Adipocyte (in vitro differentiated cells): Measurements from ENCODE around the gene SLCO2A1.
A peak's percentile ranks its signal among the peaks of the same experiment; 100 is the strongest.

Experiments
- DNase-seq: peaks from one replicate; pipeline ENCODE4 v3.0.0-alpha.2; 2015; ENCODE audit warnings: low read depth
- H3K27me3 ChIP-seq: replicated peaks from 2 replicates; pipeline ENCODE4 v1.7.0; 2013; ENCODE audit warnings: mild to moderate bottlenecking, low read length, moderate library complexity; ENCODE audit not compliant: control insufficient read depth, insufficient read depth
- H3K36me3 ChIP-seq: 2 replicates; pipeline ENCODE4 v1.7.0; 2013; ENCODE audit warnings: low read length, mild to moderate bottlenecking, moderate library complexity; ENCODE audit not compliant: control insufficient read depth, insufficient read depth, severe bottlenecking
- H3K4me1 ChIP-seq: 2 replicates; pipeline ENCODE4 v1.7.0; 2013; ENCODE audit warnings: mild to moderate bottlenecking, low read length, moderate library complexity; ENCODE audit not compliant: control insufficient read depth, insufficient read depth
- H3K4me3 ChIP-seq: 2 replicates; pipeline ENCODE4 v1.7.0; 2013; ENCODE audit warnings: mild to moderate bottlenecking, low read length, moderate library complexity
- H3K9ac ChIP-seq: 2 replicates; pipeline ENCODE4 v1.7.0; 2013; ENCODE audit warnings: mild to moderate bottlenecking, low read length, moderate library complexity
- H3K9me3 ChIP-seq: 2 replicates; pipeline ENCODE4 v1.7.0; 2013; ENCODE audit warnings: mild to moderate bottlenecking, low read length, moderate library complexity; ENCODE audit not compliant: control insufficient read depth

Gene SLCO2A1

DNA sequence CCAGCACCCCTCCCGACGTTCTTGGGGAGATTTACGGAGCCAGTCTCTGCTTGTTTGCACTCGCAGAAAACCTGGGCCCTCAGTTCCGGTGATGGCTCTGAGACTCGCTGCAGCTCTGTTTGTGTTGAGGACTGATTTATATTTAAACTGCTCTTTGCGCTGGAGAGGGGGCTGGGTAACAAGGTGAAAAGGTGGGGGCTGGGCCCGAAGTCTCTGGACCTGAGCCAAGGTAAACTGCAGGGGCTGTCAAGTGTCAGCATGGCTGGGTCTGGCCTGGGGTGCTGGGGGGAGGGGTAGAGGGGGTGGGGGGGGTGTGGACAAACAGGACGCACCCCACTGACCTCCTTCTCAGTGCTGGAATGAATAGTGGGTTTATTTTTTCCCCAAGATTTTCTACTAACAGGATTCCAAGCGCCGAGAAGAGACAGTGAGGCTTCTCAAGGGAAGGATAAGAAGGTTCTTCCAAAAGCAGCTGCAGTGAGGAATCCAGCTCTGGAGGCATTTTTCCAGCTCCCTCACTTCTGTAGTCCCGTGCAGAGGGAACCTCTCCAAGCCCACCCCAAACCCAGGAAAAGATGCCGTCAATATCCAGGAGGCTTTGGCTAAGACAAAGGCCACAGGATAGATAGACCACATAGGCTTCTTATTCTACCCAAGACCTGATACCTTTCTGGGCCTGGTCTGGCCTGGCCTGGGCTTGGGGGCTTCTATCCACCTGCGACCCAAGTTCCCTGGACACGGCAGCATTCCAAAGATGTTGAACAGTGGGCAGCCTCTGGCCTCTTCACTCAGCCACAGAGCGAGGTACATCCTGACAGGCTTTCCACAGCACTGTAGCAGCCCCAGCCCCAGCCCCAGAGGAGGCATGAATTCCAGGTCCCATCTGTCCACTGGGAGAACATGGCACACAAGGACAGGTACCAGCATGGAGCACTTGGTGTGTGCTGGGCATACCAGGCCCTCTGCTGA, 938 bp upstream of the SLCO2A1 start:
- no peak for DNase-seq
- Histone ChIP-seq H3K9me3 (no peaks in the 10 kb centered on the region), H3K9ac (no peak overlapping the region), H3K4me1 (no peaks in the 10 kb centered on the region), H3K36me3 (no peaks in the 10 kb centered on the region), H3K27me3 (peaks cover 7% of the 10 kb centered on the region), H3K4me3 (peak overlapping the region; percentile 27)

DNA sequence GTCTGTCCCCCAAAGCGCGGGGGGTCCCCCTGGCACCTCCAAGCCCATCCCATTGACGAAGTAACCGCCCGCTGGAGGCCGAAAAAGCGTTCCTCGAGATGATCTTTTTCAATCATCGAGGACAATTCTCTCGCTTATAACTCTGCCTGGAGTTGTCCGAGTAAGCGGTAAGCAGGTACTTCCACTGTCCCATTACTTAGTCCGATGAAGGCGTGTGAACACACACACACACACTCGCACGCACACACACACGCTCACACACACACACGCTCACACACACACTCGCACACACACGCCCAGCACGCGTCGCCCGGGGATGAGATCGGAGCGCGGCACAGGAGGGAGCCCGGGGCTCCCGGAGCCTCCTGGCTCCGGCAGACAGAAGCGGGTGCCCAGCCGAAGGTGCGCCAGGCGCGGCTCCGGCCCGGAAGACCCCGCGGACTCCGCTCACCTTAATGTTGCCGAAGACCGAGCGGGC, 430 bp downstream of the SLCO2A1 start:
- H3K4me3 ChIP-seq: peak overlapping the region; percentile 83
- peaks cover 7% of the 10 kb centered on the region for H3K27me3 ChIP-seq
- H3K9me3 ChIP-seq: no peaks in the 10 kb centered on the region
- H3K4me1 ChIP-seq: no peaks in the 10 kb centered on the region
- H3K9ac ChIP-seq: peak overlapping the region; percentile 77
- peak; percentile 43 for DNase-seq
- no peaks in the 10 kb centered on the region for H3K36me3 ChIP-seq

DNA sequence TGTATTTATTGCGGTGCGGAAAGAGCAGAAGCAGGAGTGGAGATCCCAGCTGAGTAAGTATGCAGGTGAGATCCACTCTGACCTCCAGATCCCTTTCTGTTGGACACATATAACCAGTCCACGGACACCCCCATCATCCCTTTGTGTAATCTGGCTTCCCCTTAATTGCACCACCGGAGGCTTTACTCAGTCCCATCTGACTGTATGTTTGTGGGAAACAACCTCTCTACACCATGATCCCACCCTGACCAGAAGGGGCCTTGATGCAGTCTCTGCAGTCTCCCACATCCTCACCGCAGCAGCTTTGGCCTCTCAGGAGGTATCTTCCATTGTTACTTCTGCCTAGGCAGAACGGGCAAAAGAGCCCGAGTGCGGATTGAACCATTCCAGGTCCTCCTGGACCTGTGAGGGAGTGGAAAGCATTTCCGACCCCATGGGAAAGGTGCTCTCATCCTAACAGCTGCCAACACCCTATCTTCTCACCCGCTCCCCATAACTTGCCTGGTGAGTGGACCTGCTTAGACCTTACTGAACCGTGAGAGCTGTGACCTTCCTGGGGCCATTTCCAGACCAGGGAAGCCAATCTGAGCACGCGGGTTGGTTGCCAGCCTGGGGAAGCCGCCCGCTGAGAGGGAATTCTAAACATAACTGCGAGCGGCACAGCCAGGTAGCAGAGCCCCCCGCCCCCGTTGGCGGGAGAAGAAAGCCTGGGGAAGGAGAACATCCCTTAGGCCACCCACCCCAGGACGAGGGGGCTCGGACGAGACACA, 1.1 kb downstream of the SLCO2A1 start:
- no peak for DNase-seq
- H3K9ac ChIP-seq: peak overlapping the region; percentile 77
- H3K9me3 ChIP-seq: no peaks in the 10 kb centered on the region
- H3K36me3 ChIP-seq: no peaks in the 10 kb centered on the region
- H3K4me1 ChIP-seq: no peaks in the 10 kb centered on the region
- H3K27me3 ChIP-seq: peaks cover 7% of the 10 kb centered on the region
- peak overlapping the region; percentile 83 for H3K4me3 ChIP-seq

DNA sequence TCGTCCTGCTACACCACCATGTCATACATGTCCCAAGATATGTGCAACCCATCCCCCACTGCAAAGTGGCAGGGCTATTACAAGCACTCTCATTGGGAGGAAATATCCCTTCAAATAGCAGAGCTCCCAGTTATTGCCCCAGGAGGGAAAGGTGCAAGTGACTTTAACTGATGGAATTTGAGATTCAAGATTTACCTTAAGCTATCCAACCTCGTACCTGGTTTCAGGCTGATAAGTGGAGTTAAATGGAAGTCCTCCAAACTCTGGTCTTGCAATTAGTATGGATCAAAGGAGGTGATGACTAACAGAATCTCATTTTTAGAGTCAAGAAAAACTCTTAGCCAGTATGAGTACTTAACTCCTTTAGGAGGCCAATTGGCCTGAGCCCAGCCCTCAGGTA, 2.1 kb downstream of the SLCO2A1 start:
- no peak for DNase-seq
- peaks cover 7% of the 10 kb centered on the region for H3K27me3 ChIP-seq
- no peaks in the 10 kb centered on the region for H3K36me3 ChIP-seq
- H3K4me3 ChIP-seq: no peak overlapping the region
- no peaks in the 10 kb centered on the region for H3K9me3 ChIP-seq
- no peak overlapping the region for H3K9ac ChIP-seq
- no peaks in the 10 kb centered on the region for H3K4me1 ChIP-seq

DNA sequence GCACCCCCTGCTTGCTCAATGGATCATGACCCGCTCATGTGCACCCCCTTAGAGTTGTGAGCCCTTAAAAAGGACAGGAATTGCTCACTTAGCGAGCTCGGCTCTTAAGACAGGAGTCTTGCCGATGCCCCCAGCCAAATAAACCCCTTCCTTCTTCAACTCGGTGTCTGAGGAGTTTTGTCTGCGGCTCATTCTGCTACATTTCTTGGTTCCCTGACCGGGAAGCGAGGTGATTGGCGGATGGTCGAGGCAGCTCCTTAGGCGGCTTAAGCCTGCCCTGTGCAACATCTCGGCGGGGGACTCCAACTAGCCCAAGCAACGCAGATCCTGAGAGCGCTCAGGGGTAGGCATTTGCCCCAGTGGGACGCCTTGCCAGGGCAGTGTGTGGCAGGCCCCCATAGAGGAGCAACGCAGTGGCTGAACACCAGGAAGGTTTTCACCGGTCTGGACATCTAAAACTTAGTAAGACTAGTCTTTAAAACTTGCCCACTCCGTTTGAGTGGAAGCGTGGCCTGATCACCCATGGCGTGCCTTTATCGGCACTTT, 9.5 kb downstream of the SLCO2A1 start:
- no peaks in the 10 kb centered on the region for H3K36me3 ChIP-seq
- no peaks in the 10 kb centered on the region for H3K4me1 ChIP-seq
- H3K9me3 ChIP-seq: no peaks in the 10 kb centered on the region
- no peak for DNase-seq
- no peak overlapping the region for H3K4me3 ChIP-seq
- no peaks in the 10 kb centered on the region for H3K27me3 ChIP-seq
- no peak overlapping the region for H3K9ac ChIP-seq

DNA sequence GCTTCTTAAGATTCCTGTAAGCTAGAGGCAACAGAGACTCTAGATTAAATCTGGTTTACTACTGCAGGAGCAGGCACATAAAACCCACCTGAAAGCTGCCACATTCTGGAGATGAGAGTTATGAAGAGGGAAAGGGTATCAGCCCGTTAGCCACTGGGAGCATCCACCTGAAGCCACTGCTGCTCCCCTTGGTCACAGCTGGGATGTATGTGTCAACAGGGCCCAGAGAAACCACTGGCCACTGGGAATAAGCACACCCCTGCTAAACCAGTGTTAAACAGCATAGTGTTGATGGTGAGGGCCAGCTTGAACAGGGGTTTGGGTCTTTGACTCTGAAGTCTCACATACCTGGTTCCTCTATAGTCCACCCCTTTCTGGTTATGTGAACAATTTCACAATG, 10.9 kb downstream of the SLCO2A1 start:
- Histone ChIP-seq H3K4me3 (no peak overlapping the region), H3K27me3 (no peaks in the 10 kb centered on the region), H3K4me1 (no peaks in the 10 kb centered on the region), H3K36me3 (no peaks in the 10 kb centered on the region), H3K9ac (no peak overlapping the region), H3K9me3 (no peaks in the 10 kb centered on the region)
- no peak for DNase-seq

DNA sequence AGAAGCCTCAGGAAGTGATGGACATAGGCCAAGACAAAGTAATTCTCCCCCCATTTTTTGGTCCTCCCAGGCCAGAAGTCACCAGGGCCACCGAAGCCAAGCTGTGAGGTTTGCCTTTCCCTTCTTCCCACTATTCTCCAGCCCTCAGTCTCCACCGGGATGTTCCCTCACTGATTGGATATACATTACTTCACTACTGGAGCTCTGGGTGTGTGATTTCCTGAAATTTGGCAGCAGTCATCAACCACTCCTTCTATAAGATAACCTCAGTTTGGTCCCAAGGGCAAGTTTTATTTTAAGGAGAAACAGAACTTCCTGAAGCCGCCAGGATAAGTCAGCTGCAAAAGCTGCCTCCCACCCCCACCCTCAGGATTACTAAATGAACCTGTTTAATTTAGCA, 11.3 kb downstream of the SLCO2A1 start:
- Histone ChIP-seq H3K4me3 (no peak overlapping the region), H3K9ac (no peak overlapping the region), H3K9me3 (no peaks in the 10 kb centered on the region), H3K4me1 (no peaks in the 10 kb centered on the region), H3K36me3 (no peaks in the 10 kb centered on the region), H3K27me3 (no peaks in the 10 kb centered on the region)
- no peak for DNase-seq

DNA sequence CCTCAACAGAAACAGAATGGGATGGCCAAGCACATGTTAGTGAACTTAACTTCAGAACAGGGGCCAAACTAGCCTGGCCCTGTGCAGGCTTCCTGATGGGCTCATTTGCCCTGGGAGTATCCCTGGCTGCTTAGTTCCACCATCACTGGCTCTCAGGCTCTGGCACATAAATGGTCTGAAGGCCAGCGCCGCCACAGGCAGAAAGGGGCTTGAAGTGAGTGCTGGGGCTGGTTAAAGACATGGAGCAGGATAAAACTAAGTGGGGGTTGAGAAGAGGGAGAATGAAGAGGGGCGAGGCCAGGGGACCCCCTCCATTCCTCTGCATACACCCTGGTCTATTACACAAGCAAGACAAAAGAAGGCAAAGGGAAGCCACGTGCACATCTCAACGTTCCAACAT, 12.2 kb downstream of the SLCO2A1 start:
- H3K9ac ChIP-seq: no peak overlapping the region
- no peak overlapping the region for H3K4me3 ChIP-seq
- no peak for DNase-seq
- no peaks in the 10 kb centered on the region for H3K36me3 ChIP-seq
- no peaks in the 10 kb centered on the region for H3K27me3 ChIP-seq
- H3K9me3 ChIP-seq: no peaks in the 10 kb centered on the region
- H3K4me1 ChIP-seq: peaks cover 6% of the 10 kb centered on the region

DNA sequence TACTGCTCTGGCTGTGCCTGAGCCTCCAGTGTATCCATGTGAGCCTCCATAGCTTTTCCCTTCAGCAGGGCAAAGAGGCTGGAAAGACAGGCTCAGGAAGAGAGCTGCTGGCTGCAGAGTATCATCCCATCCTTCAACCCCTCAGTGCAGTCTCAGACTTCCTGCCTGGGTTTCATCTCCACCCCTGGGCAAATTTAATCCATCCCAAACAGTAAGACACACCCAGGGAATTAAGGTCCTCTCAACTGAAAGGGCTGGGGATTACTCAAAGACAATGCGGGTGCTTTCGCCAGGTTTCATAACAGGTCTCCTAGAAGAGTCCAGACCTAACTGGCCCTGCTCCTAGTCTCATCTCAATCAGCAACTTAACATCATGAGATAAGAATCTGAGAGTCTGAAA, 15.5 kb downstream of the SLCO2A1 start:
- H3K27me3 ChIP-seq: no peaks in the 10 kb centered on the region
- H3K9me3 ChIP-seq: no peaks in the 10 kb centered on the region
- no peak overlapping the region for H3K9ac ChIP-seq
- peaks cover 12% of the 10 kb centered on the region for H3K4me1 ChIP-seq
- H3K4me3 ChIP-seq: no peak overlapping the region
- no peak for DNase-seq
- H3K36me3 ChIP-seq: no peaks in the 10 kb centered on the region

DNA sequence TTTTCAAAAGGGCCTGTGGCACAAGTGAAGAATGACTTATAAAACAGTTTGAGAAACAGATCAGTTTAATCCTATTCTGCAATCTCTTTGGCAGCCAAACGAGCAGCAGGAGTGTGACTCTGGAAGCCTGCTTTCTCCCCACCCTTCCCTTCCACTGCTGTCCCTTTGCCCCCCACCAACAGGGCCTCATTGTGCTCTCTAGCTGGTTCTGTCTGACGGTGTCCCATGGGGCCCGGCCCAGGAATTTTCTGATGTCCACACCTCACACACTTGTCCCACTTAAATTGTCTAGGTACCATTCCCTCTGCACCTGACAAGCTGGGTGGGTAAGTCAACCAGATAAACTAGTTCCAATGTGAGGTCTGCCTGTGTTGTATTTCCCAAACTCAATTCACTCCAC, 16.4 kb downstream of the SLCO2A1 start:
- H3K9ac ChIP-seq: no peak overlapping the region
- no peaks in the 10 kb centered on the region for H3K36me3 ChIP-seq
- H3K27me3 ChIP-seq: no peaks in the 10 kb centered on the region
- H3K4me3 ChIP-seq: no peak overlapping the region
- H3K4me1 ChIP-seq: peaks cover 20% of the 10 kb centered on the region
- no peak for DNase-seq
- no peaks in the 10 kb centered on the region for H3K9me3 ChIP-seq

DNA sequence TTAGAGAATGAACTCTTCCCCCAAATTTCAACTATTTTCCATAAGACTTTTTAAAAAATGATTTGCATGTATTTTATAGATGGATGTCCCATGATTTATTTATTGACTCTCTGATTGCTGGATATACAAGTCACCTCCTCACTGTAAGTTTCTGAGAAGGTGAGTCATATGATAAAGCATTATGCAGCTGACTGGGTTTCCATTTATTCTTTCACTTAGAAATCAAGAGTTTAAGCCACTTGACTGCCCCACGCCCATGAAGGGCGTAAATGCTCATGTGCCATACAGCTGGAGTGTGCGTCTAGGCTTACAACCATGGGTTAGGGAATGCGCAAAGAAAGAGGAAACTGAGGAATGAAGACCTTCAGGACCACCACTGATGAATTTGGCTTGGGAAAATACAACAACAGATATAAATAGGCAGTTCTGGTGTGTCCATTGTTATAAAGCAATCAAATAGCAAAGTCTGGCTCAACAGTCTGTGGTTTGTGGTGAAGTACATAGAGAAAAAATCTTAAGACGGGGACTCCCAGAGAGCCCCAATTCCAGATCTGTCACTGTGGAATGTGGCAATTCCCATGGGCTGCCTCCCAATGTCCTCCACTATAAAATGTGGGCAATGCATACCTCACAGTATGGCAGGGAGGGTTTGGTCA, 20.3 kb downstream of the SLCO2A1 start:
- peaks cover 21% of the 10 kb centered on the region for H3K4me1 ChIP-seq
- no peak overlapping the region for H3K4me3 ChIP-seq
- H3K9ac ChIP-seq: no peak overlapping the region
- peak; percentile 10 for DNase-seq
- H3K27me3 ChIP-seq: no peaks in the 10 kb centered on the region
- no peaks in the 10 kb centered on the region for H3K9me3 ChIP-seq
- no peaks in the 10 kb centered on the region for H3K36me3 ChIP-seq
